ENCODE data around the gene DTX4.

DNA sequence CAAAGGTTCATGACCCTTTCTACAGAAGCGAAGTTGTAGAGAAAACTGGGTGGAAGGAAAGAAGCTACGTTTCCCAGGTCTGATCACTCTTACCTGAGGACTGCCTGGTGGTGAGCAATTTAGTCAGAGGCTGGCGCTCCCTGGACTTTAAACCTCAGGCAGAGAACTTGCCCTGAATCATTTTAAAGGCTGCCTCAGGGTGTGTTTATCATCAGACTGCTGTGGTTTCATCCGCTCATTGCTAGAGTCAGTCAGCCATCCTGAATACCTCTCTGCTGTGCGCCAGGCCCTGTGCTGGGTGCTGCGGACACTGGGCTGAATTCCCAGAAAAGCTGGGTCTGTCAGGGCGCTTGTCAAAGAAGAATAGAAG, 2.7 kb downstream of the DTX4 start:
- TF ChIP-seq POLR2A (IDR thresholded peaks at IDR 0.05), result no peak
- TF ChIP-seq, protein P1, sequence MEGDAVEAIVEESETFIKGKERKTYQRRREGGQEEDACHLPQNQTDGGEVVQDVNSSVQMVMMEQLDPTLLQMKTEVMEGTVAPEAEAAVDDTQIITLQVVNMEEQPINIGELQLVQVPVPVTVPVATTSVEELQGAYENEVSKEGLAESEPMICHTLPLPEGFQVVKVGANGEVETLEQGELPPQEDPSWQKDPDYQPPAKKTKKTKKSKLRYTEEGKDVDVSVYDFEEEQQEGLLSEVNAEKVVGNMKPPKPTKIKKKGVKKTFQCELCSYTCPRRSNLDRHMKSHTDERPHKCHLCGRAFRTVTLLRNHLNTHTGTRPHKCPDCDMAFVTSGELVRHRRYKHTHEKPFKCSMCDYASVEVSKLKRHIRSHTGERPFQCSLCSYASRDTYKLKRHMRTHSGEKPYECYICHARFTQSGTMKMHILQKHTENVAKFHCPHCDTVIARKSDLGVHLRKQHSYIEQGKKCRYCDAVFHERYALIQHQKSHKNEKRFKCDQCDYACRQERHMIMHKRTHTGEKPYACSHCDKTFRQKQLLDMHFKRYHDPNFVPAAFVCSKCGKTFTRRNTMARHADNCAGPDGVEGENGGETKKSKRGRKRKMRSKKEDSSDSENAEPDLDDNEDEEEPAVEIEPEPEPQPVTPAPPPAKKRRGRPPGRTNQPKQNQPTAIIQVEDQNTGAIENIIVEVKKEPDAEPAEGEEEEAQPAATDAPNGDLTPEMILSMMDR (IDR thresholded peaks at IDR 0.05 in 4 of 5, conservative IDR thresholded peaks at IDR 0.05 in 1 of 5), result no peak
